Chondrocyte (in vitro differentiated cells): ENCODE results near the gene ASTN2. TPM values are rescaled to one million over a fixed set of nuclear protein-coding genes. Genes with fewer than 3 reads are reported as not detected.

Experiments used
- DNase-seq: peaks from one replicate; pipeline ENCODE4 v3.0.0; 2021; ENCODE audit warnings: mixed read lengths, low spot score
- H3K27ac Mint-ChIP-seq: one replicate; pipeline ENCODE4 v1.8.0; 2021; ENCODE audit warnings: mild to moderate bottlenecking, moderate library complexity, mixed read lengths; ENCODE audit not compliant: unreplicated experiment
- H3K27me3 Mint-ChIP-seq: 2 replicates; pipeline ENCODE4 v1.8.0; 2021; ENCODE audit warnings: low read depth, mixed read lengths
- H3K36me3 Mint-ChIP-seq: 2 replicates; pipeline ENCODE4 v1.8.0; 2021; ENCODE audit warnings: low read depth, mixed read lengths
- H3K4me1 Mint-ChIP-seq: 2 replicates; pipeline ENCODE4 v1.8.0; 2021; ENCODE audit warnings: low read depth, mild to moderate bottlenecking, mixed read lengths
- H3K4me3 Mint-ChIP-seq: one replicate; pipeline ENCODE4 v1.8.0; 2021; ENCODE audit warnings: mild to moderate bottlenecking, moderate library complexity, mixed read lengths; ENCODE audit not compliant: unreplicated experiment
- H3K9me3 Mint-ChIP-seq: 2 replicates; pipeline ENCODE4 v1.8.0; 2021; ENCODE audit warnings: low read depth, mixed read lengths
- total RNA-seq: library from RNA; stranded (reverse); gene quantifications from 3 replicates; pipeline ENCODE4 v1.2.1, GENCODE V29; 2021
- TF ChIP-seq, protein P1 (sequence below): fragments of 200-600 bp; sonication (generic); IDR thresholded peaks from 2 replicates; pipeline ENCODE4 v1.5.0; 2021; ENCODE audit warnings: antibody characterized with exemption, mild to moderate bottlenecking, moderate library complexity

Gene ASTN2
- total RNA-seq, 1 donor from 2014 or later: 3.6 TPM

DNA sequence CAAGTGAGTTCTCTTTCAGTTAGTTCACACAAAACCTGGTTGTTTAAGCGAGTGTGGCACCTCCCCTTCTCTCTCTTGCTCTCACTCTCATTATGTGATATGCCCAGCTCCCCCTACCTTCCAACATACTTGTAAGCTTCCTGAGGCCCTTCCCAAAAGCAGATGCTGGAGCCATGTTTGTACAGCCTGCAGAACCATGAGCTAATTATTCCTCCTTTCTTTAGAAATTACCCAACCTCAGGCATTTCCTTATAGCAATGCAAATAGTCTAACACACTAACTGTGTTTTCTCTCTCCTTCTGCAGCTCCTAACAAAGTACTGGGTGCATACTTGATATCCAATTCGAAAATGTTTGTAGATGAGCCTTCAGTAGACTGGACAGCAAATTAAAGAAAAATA is 665.1 kb downstream of the ASTN2 start:
- Mint-ChIP-seq H3K9me3 (peaks cover under 1% of the 10 kb centered on the region), H3K27me3 (peaks cover 56% of the 10 kb centered on the region), H3K36me3 (no peaks in the 10 kb centered on the region), H3K4me3 (no peak overlapping the region), H3K4me1 (no peaks in the 10 kb centered on the region), H3K27ac (no peak overlapping the region)
- TF ChIP-seq, protein P1, sequence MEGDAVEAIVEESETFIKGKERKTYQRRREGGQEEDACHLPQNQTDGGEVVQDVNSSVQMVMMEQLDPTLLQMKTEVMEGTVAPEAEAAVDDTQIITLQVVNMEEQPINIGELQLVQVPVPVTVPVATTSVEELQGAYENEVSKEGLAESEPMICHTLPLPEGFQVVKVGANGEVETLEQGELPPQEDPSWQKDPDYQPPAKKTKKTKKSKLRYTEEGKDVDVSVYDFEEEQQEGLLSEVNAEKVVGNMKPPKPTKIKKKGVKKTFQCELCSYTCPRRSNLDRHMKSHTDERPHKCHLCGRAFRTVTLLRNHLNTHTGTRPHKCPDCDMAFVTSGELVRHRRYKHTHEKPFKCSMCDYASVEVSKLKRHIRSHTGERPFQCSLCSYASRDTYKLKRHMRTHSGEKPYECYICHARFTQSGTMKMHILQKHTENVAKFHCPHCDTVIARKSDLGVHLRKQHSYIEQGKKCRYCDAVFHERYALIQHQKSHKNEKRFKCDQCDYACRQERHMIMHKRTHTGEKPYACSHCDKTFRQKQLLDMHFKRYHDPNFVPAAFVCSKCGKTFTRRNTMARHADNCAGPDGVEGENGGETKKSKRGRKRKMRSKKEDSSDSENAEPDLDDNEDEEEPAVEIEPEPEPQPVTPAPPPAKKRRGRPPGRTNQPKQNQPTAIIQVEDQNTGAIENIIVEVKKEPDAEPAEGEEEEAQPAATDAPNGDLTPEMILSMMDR: no peak
- DNase-seq: no peak

DNA sequence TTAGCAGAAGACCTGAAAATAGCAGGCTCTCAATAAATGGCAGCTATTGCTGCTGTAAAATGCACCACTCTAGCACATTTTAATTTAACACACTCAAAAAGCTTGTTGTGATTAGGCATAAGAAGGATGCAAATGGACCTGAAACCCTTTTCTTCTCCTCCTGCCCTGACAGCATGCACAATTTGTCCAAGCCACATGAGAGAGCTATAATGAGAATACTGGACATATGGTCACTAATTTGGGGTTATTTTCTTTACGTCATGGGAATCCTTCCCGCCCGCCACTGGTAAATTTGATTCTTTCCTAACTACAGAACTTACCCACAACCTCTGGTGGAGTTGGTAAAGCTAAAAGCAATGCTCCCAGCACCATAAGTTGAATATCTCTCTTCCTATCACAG is 665.7 kb downstream of the ASTN2 start:
- Mint-ChIP-seq H3K4me3 (no peak overlapping the region), H3K9me3 (no peaks in the 10 kb centered on the region), H3K27me3 (peaks cover 62% of the 10 kb centered on the region), H3K4me1 (no peaks in the 10 kb centered on the region), H3K36me3 (no peaks in the 10 kb centered on the region), H3K27ac (no peak overlapping the region)
- no peak for DNase-seq
- TF ChIP-seq, protein P1: no peak

DNA sequence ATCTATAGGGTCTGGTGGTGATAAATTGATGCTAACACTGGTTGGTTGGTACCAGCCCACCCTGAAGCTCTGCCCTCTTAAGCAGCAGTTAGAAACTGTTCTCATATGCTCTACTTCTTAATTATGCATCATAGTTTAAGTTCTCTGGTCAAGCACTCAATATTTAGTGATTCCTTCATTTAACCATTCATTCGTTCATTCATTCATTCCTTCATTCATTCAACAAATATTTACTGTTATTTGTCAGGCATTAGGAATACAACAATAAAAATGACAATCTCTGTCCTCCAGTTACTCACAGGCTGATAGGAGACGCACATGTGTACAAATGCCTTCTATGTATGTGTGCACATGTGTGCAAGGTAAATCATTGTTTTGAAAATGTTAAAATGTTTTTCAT is 673.1 kb downstream of the ASTN2 start:
- TF ChIP-seq, protein P1: no peak
- DNase-seq: no peak
- peaks cover 65% of the 10 kb centered on the region for H3K27me3 Mint-ChIP-seq
- H3K27ac Mint-ChIP-seq: no peak overlapping the region
- H3K4me3 Mint-ChIP-seq: no peak overlapping the region
- H3K4me1 Mint-ChIP-seq: peaks cover 6% of the 10 kb centered on the region
- no peaks in the 10 kb centered on the region for H3K9me3 Mint-ChIP-seq
- no peaks in the 10 kb centered on the region for H3K36me3 Mint-ChIP-seq

DNA sequence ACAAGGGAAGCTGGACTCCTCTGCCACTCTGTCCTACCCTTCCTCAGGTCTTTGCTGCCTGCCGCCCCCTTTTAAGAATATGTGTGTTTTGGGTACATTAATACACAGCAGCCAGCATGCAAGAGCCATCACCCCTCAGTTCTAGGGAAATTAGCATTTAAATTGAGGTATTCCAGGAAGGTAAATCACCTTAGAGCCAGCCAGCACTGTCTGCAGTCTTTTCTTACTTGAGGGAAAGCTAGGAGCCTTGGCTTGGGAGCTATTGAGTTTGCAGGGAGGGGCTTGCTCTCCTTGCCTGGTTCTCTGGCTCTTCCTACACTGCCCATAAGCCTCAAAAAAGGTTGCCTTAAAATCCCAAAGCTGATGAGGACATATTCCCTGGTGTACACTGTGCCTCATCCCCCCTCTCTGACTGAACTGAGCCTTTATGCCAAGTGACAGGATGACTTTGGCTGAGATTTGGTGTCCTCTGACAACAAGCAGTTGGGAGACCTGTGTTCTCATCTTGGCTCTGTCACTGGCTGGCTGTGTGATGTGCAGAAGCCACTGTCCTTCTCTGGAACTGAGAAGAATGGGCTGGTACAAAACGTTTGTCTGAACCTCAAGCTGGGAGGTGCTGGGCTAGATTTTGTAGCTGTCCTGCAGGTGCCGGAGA is 673.6 kb downstream of the ASTN2 start:
- Mint-ChIP-seq H3K36me3 (no peaks in the 10 kb centered on the region), H3K4me1 (peaks cover 6% of the 10 kb centered on the region), H3K27me3 (peaks cover 62% of the 10 kb centered on the region), H3K27ac (no peak overlapping the region), H3K4me3 (no peak overlapping the region), H3K9me3 (no peaks in the 10 kb centered on the region)
- TF ChIP-seq, protein P1: no peak
- no peak for DNase-seq

DNA sequence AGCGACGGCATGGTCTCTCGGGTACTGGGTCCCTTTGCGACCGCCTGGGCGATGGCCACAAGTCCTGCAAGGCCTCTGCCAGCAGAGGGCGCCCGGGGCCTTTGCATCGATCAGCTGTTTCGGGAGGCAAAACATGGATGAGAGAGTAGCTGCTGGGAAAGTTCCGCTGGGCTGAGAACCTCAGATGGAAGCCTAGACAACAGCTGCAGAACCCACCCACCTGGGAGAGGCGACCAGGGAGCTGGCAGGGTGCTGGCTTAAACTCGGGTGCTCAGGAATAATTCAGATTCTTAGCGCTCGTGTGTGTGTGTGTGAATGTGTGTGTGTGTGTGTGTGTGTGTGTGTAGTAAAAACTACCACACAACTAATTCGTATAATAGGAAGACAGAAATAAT is 677.7 kb downstream of the ASTN2 start:
- no peaks in the 10 kb centered on the region for H3K9me3 Mint-ChIP-seq
- no peak overlapping the region for H3K27ac Mint-ChIP-seq
- peak overlapping the region; percentile 52 for H3K4me3 Mint-ChIP-seq
- H3K4me1 Mint-ChIP-seq: peaks cover 6% of the 10 kb centered on the region
- TF ChIP-seq, protein P1: peak; percentile 93
- H3K36me3 Mint-ChIP-seq: no peaks in the 10 kb centered on the region
- peak; percentile 96 for DNase-seq
- peaks cover 47% of the 10 kb centered on the region for H3K27me3 Mint-ChIP-seq
